Loucy (cell line): Measurements from ENCODE around the gene RIMKLB.
"Not testable (repeated sequence)": the region's sequence is repeated elsewhere in the genome, so short reads cannot be mapped to it uniquely, and the experiment has no call there.

Experiments used
- H2AFZ ChIP-seq: fragments of 200-600 bp; sonication (generic); 2 replicates; pipeline ENCODE4 v1.6.0; 2016; ENCODE audit warnings: antibody characterized with exemption, mild to moderate bottlenecking, low read length, moderate library complexity
- H3F3A ChIP-seq: fragments of 200-600 bp; 2 replicates; pipeline ENCODE4 v1.6.0; 2016; ENCODE audit warnings: antibody characterized with exemption, low read depth, mild to moderate bottlenecking
- H3K27me3 ChIP-seq: fragments of 200-600 bp; sonication (generic); 2 replicates; pipeline ENCODE4 v1.6.1; 2014; ENCODE audit warnings: low read length, mild to moderate bottlenecking; ENCODE audit not compliant: insufficient read depth, poor library complexity, severe bottlenecking
- H3K36me3 ChIP-seq: fragments of 200-600 bp; sonication (generic); 2 replicates; pipeline ENCODE4 v1.6.1; 2016; ENCODE audit warnings: low read length; ENCODE audit not compliant: insufficient read depth
- H3K4me1 ChIP-seq: fragments of 200-600 bp; sonication (generic); 2 replicates; pipeline ENCODE4 v1.5.1; 2014; ENCODE audit warnings: low read length, mild to moderate bottlenecking; ENCODE audit not compliant: insufficient read depth, poor library complexity, severe bottlenecking
- H3K4me2 ChIP-seq: fragments of 200-600 bp; sonication (generic); 2 replicates; pipeline ENCODE4 v1.6.0; 2014; ENCODE audit warnings: antibody characterized with exemption, low read length, low read depth, mild to moderate bottlenecking; ENCODE audit not compliant: poor library complexity, severe bottlenecking
- H3K4me3 ChIP-seq: fragments of 200-600 bp; sonication (generic); 2 replicates; pipeline ENCODE4 v1.5.1; 2014; ENCODE audit warnings: low read length, mild to moderate bottlenecking, mixed read lengths; ENCODE audit not compliant: poor library complexity, severe bottlenecking
- H3K79me2 ChIP-seq: fragments of 200-600 bp; sonication (generic); 2 replicates; pipeline ENCODE4 v1.6.1; 2014; ENCODE audit warnings: low read length; ENCODE audit not compliant: insufficient read depth
- H3K9ac ChIP-seq: fragments of 200-600 bp; sonication (generic); 2 replicates; pipeline ENCODE4 v1.6.0; 2014; ENCODE audit warnings: mild to moderate bottlenecking, low read depth, low read length, moderate library complexity; ENCODE audit not compliant: poor library complexity, severe bottlenecking
- H3K9me2 ChIP-seq: fragments of 200-600 bp; sonication (generic); replicated peaks from 2 replicates; pipeline ENCODE4 v1.6.1; 2016; ENCODE audit warnings: low read depth, low read length, mixed read lengths
- H3K9me3 ChIP-seq: fragments of 200-600 bp; sonication (generic); 2 replicates; pipeline ENCODE4 v1.6.1; 2014; ENCODE audit warnings: mild to moderate bottlenecking, antibody characterized with exemption, low read length, low read depth; ENCODE audit not compliant: insufficient read depth
- H4K20me1 ChIP-seq: fragments of 200-600 bp; sonication (generic); 2 replicates; pipeline ENCODE4 v1.6.0; 2014; ENCODE audit warnings: antibody characterized with exemption, low read length, mild to moderate bottlenecking; ENCODE audit not compliant: insufficient read depth, poor library complexity, severe bottlenecking
- EZH2phosphoT487 ChIP-seq: fragments of 200-600 bp; IDR thresholded peaks from 2 replicates; pipeline ENCODE4 v1.6.1; 2018; ENCODE audit warnings: antibody characterized with exemption, mild to moderate bottlenecking, moderate library complexity, borderline replicate concordance
- TF ChIP-seq, protein P1 (sequence below): fragments of 200-600 bp; sonication (generic); conservative IDR thresholded peaks from 2 replicates; pipeline ENCODE4 v1.5.1; 2014; ENCODE audit warnings: mild to moderate bottlenecking, antibody characterized with exemption, low read length

Gene RIMKLB

DNA sequence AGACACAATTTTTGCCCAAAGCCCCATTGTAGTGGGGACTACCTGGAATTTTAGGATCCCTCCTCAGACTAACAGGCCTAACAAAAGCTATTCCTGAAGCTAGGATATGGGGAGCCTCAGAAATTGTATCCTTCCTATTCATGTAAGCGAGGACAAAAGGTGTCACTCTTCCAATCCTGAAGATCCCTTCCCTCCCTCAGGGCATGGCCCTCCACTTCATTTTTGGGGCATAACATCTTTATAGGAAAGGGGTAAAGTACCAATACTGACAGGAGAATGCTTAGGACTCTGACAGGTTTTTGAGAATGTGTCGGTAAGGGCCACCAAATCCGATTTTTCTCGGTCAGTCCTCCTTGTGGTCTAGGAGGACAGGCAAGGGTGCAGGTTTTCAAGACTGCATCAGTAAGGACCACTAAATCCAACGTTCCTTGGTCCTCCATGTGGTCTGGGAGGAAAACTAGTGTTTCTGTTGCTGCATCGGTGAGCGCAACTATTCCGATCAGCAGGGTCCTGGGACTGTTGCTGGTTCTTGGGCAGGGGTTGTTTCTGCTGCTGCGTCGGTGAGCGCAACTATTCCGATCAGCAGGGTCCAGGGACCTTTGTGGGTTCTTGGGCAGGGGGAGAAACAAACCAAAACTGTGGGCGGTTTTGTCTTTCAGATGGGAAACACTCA is 91.7 kb downstream of the RIMKLB start:
- H3K36me3 ChIP-seq, H3K4me1 ChIP-seq, H4K20me1 ChIP-seq, H2AFZ ChIP-seq, H3K27me3 ChIP-seq, H3K9me2 ChIP-seq, H3F3A ChIP-seq, H3K9me3 ChIP-seq: not testable (repeated sequence)
- Histone ChIP-seq H3K79me2 (peaks cover 30% of the 10 kb centered on the region; the same call in 1 of the 2 replicates), H3K9ac (peak overlapping the region; percentile 81), H3K4me3 (peak overlapping the region; percentile 80), H3K4me2 (peak overlapping the region; percentile 97)

DNA sequence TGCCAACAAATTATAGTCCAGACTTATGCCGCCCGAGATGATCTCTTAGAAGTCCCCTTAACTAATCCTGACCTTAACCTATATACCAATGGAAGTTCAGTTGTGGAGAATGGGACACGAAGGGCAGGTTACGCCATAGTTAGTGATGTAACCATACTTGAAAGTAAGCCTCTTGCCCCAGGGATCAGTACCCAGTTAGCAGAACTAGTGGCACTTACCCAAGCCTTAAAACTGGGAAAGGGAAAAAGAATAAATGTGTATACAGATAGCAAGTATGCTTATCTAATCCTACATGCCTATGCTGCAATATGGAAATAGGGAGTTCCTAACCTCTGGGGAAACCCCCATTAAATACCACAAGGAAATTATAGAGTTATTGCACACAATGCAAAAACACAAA is 95.4 kb downstream of the RIMKLB start:
- H3K36me3 ChIP-seq: not testable (repeated sequence)
- Histone ChIP-seq H3K4me2 (peak overlapping the region; percentile 20), H3K79me2 (peaks cover 30% of the 10 kb centered on the region; the same call in 1 of the 2 replicates)

DNA sequence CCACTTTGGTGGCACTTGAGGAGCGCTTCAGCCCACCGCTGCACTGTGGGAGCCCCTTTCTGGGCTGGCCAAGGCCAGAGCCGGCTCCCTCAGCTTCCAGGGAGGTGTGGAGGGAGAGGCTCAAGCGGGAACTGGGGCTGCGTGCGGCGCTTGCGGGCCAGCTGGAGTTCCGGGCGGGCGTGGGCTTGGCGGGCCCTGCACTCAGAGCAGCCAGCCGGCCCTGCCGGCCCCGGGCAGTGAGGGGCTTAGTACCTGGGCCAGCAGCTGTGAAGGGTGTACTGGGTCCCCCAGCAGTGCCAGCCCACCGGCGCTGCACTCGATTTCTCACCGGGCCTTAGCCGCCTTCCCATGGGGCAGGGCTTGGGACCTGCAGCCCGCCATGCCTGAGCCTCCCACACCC is 96.8 kb downstream of the RIMKLB start:
- peaks cover 20% of the 10 kb centered on the region; the same call in 1 of the 2 replicates for H3K79me2 ChIP-seq
- not testable (repeated sequence) for H3K27me3 ChIP-seq, H4K20me1 ChIP-seq, H3F3A ChIP-seq, H3K9me2 ChIP-seq, H2AFZ ChIP-seq, H3K4me3 ChIP-seq, H3K4me2 ChIP-seq, H3K9ac ChIP-seq, H3K4me1 ChIP-seq, H3K36me3 ChIP-seq, H3K9me3 ChIP-seq

More for the DNA sequence above, 95.4 kb downstream of the RIMKLB start:
- H3K9ac ChIP-seq, H2AFZ ChIP-seq, H3F3A ChIP-seq, H3K9me3 ChIP-seq, H3K27me3 ChIP-seq, H4K20me1 ChIP-seq, H3K4me1 ChIP-seq, H3K9me2 ChIP-seq, H3K4me3 ChIP-seq: not testable (repeated sequence)

DNA sequence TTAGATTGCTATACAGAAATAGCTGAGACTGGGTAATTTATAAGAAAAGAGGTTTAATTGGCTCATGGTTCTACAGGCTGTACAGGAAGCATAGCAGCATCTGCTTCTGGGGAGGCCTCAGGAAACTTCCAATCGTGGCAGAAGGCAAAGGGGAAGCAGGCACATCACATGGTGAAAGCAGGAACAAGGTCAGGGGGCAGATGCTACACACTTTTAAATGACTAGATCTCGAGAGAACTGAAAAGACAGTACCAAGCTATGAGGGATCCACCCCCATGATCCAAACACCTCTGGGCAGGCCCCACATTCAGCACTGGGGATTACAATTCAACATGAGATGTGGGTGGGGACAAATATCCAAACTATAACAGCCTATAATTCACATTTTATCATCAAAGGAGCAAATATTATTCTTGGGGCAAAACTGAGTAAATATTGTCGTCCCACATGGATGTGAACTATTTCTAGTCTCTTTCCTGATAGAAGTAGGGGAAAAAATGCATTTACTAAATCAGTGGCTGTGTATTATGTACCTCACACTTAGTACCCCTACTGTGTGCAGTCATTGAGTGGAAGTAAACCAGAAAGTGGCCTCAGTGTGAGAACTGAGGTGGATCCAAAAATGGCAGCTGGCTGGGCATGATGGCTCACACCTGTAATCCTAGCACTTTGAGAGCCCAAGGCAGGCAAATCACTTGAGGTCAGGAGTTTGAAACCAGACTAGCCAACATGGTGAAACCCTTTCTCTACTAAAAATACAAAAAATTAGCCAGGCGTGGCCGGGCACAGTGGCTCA is 99.2 kb downstream of the RIMKLB start:
- no peaks in the 10 kb centered on the region for H3K4me1 ChIP-seq
- H3K27me3 ChIP-seq: no peaks in the 10 kb centered on the region
- peaks cover 5% of the 10 kb centered on the region; the same call in 1 of the 2 replicates for H3K79me2 ChIP-seq
- no peaks in the 10 kb centered on the region for H4K20me1 ChIP-seq
- H3K4me2 ChIP-seq: no peak overlapping the region
- TF ChIP-seq, protein P1, sequence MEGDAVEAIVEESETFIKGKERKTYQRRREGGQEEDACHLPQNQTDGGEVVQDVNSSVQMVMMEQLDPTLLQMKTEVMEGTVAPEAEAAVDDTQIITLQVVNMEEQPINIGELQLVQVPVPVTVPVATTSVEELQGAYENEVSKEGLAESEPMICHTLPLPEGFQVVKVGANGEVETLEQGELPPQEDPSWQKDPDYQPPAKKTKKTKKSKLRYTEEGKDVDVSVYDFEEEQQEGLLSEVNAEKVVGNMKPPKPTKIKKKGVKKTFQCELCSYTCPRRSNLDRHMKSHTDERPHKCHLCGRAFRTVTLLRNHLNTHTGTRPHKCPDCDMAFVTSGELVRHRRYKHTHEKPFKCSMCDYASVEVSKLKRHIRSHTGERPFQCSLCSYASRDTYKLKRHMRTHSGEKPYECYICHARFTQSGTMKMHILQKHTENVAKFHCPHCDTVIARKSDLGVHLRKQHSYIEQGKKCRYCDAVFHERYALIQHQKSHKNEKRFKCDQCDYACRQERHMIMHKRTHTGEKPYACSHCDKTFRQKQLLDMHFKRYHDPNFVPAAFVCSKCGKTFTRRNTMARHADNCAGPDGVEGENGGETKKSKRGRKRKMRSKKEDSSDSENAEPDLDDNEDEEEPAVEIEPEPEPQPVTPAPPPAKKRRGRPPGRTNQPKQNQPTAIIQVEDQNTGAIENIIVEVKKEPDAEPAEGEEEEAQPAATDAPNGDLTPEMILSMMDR: no peak
- TF ChIP-seq EZH2phosphoT487: no peak
- peaks cover 7% of the 10 kb centered on the region; the same call in 1 of the 2 replicates for H3K36me3 ChIP-seq
- no peaks in the 10 kb centered on the region for H3F3A ChIP-seq
- no peak overlapping the region for H2AFZ ChIP-seq
- H3K9me2 ChIP-seq: no peaks in the 10 kb centered on the region
- H3K9ac ChIP-seq: no peak overlapping the region
- peaks cover 3% of the 10 kb centered on the region; the same call in 1 of the 2 replicates for H3K9me3 ChIP-seq
- no peak overlapping the region for H3K4me3 ChIP-seq

DNA sequence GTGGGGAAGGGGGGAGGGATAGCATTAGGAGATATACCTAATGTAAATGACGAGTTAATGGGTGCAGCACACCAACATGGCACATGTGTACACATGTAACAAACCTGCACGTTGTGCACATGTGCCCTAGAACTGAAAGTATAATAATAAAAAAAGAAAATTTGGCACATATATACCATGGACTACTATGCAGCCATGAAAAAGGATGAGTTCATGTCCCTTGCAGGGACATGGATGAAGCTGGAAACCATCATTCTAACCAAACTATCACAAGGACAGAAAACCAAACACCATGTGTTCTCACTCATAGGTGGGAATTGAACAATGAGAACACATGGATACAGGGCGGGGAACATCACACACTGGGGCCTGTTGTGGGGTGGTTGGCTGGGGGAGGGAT is 103.4 kb downstream of the RIMKLB start:
- not testable (repeated sequence) for H3K9me2 ChIP-seq, H2AFZ ChIP-seq, H3K4me1 ChIP-seq, H3K27me3 ChIP-seq, H3K9me3 ChIP-seq, H3K4me2 ChIP-seq, H3K36me3 ChIP-seq, H3K79me2 ChIP-seq, H3K9ac ChIP-seq, H4K20me1 ChIP-seq, H3F3A ChIP-seq, H3K4me3 ChIP-seq

DNA sequence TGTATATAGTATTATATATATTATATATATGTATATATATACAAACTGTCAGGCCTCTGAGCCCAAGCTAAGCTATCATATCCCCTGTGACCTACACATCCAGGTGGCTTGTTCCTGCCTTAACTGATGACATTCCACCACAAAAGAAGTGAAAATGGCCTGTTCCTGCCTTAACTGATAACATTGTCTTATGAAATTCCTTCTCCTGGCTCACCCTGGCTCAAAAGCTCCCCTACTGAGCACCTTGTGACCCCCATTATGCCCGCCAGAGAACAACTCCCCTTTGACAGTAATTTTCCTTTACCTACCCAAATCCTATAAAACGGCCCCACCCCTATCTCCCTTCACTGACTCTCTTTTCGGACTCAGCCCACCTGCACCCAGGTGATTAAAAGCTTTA is 107.0 kb downstream of the RIMKLB start:
- not testable (repeated sequence) for H3K79me2 ChIP-seq, H3K4me3 ChIP-seq, H4K20me1 ChIP-seq, H3K4me1 ChIP-seq, H3K4me2 ChIP-seq, H3K9me2 ChIP-seq, H3K9me3 ChIP-seq, H3K36me3 ChIP-seq, H3K27me3 ChIP-seq, H3F3A ChIP-seq, H2AFZ ChIP-seq, H3K9ac ChIP-seq
